Esophagus squamous epithelium (tissue), 4 donors: ENCODE data around the gene PHAX.

ENCODE experiments used
- CTCF ChIP-seq, 6 experiments: fragments of 450-650 bp in 4 of 6; fragments of 200-600 bp in 2 of 6; sonication (generic) in 2 of 6; IDR thresholded peaks; one replicate each; pipeline ENCODE4 v1.5.1; 2016 to 2019; ENCODE audit warnings: antibody characterized with exemption in 6 of 6, mild to moderate bottlenecking in 4 of 6, moderate library complexity in 4 of 6
- POLR2A ChIP-seq, 4 donors: fragments of 450-650 bp; IDR thresholded peaks; one replicate each; pipeline ENCODE4 v1.6.1; 2017; ENCODE audit warnings: antibody characterized with exemption in 4 of 4, mild to moderate bottlenecking in 4 of 4, moderate library complexity in 3 of 4

- TF ChIP-seq CTCF (IDR thresholded peaks at IDR 0.05) (no peak), POLR2A (IDR thresholded peaks at IDR 0.05) (no peak)
These were observed 74.6 kb downstream of the PHAX start for GRCh38 chr5:126675338-126675737.
